ENCODE results near the gene AIDA.
"Not testable (repeated sequence)": the region's sequence is repeated elsewhere in the genome, so short reads cannot be mapped to it uniquely, and the experiment has no call there.

AIDA gene

GRCh38 chr1:222711319-222712252 lies 705 bp downstream of the AIDA start:
- DNase-seq, result peak; percentile 59

GRCh38 chr1:222709700-222710153 lies 2.6 kb downstream of the AIDA start:
- no peak for DNase-seq

GRCh38 chr1:222706815-222707214 lies 5.5 kb downstream of the AIDA start:
- no peak for DNase-seq

GRCh38 chr1:222704260-222704659 lies 8.0 kb downstream of the AIDA start:
- no peak for DNase-seq

- no peak for DNase-seq
These were observed 10.1 kb downstream of the AIDA start for GRCh38 chr1:222702210-222702609.

- DNase-seq, result no peak
These were observed 14.5 kb downstream of the AIDA start for GRCh38 chr1:222697826-222698225.

- DNase-seq, result no peak
These were observed 15.1 kb downstream of the AIDA start for GRCh38 chr1:222697203-222697602.

- DNase-seq, result no peak
These were observed 15.6 kb downstream of the AIDA start for GRCh38 chr1:222696741-222697140.

- DNase-seq, result no peak
These were observed 17.4 kb downstream of the AIDA start for GRCh38 chr1:222694927-222695326.

GRCh38 chr1:222691016-222691415 lies 21.3 kb downstream of the AIDA start:
- DNase-seq, result no peak

- no peak for DNase-seq
These were observed 32.2 kb downstream of the AIDA start for GRCh38 chr1:222680080-222680479.

GRCh38 chr1:222670110-222670509 lies 42.2 kb downstream of the AIDA start:
- DNase-seq, result no peak

- not testable (repeated sequence) for DNase-seq
These were observed 43.2 kb downstream of the AIDA start for GRCh38 chr1:222669107-222669506.

GRCh38 chr1:222668184-222668583 lies 44.1 kb downstream of the AIDA start:
- DNase-seq, result not testable (repeated sequence)

- DNase-seq, result no peak
These were observed 46.3 kb downstream of the AIDA start for GRCh38 chr1:222665964-222666363.

GRCh38 chr1:222663431-222663934 lies 48.8 kb downstream of the AIDA start:
- DNase-seq, result no peak

- no peak for DNase-seq
These were observed 54.4 kb downstream of the AIDA start for GRCh38 chr1:222657899-222658298.

GRCh38 chr1:222656391-222657155 lies 55.7 kb downstream of the AIDA start:
- DNase-seq, result no peak

- DNase-seq, result peak; percentile 51
These were observed 57.4 kb downstream of the AIDA start for GRCh38 chr1:222654849-222655248.

- DNase-seq, result no peak
These were observed 59.0 kb downstream of the AIDA start for GRCh38 chr1:222653178-222653827.

GRCh38 chr1:222652676-222653075 lies 59.6 kb downstream of the AIDA start:
- no peak for DNase-seq

GRCh38 chr1:222644636-222644980 lies 67.7 kb downstream of the AIDA start:
- no peak for DNase-seq

GRCh38 chr1:222643938-222644635 lies 68.2 kb downstream of the AIDA start:
- peak; percentile 96 for DNase-seq

Data from activated CD4-positive, CD25-positive, alpha-beta regulatory T cell treated with anti-CD3 and anti-CD28 coated beads, Interleukin-2, amount 50 U/mL, for 72 hours (primary cell).